ENCODE measurements around the gene ELAPOR2. TPM values are rescaled to one million over a fixed set of nuclear protein-coding genes. Genes with fewer than 3 reads are reported as not detected.
A peak's percentile ranks its signal among the peaks of the same experiment; 100 is the strongest.

ELAPOR2 gene, protein sequence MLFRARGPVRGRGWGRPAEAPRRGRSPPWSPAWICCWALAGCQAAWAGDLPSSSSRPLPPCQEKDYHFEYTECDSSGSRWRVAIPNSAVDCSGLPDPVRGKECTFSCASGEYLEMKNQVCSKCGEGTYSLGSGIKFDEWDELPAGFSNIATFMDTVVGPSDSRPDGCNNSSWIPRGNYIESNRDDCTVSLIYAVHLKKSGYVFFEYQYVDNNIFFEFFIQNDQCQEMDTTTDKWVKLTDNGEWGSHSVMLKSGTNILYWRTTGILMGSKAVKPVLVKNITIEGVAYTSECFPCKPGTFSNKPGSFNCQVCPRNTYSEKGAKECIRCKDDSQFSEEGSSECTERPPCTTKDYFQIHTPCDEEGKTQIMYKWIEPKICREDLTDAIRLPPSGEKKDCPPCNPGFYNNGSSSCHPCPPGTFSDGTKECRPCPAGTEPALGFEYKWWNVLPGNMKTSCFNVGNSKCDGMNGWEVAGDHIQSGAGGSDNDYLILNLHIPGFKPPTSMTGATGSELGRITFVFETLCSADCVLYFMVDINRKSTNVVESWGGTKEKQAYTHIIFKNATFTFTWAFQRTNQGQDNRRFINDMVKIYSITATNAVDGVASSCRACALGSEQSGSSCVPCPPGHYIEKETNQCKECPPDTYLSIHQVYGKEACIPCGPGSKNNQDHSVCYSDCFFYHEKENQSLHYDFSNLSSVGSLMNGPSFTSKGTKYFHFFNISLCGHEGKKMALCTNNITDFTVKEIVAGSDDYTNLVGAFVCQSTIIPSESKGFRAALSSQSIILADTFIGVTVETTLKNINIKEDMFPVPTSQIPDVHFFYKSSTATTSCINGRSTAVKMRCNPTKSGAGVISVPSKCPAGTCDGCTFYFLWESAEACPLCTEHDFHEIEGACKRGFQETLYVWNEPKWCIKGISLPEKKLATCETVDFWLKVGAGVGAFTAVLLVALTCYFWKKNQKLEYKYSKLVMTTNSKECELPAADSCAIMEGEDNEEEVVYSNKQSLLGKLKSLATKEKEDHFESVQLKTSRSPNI
- 3.9 and 13.3 TPM in 2 replicates for total RNA-seq

DNA sequence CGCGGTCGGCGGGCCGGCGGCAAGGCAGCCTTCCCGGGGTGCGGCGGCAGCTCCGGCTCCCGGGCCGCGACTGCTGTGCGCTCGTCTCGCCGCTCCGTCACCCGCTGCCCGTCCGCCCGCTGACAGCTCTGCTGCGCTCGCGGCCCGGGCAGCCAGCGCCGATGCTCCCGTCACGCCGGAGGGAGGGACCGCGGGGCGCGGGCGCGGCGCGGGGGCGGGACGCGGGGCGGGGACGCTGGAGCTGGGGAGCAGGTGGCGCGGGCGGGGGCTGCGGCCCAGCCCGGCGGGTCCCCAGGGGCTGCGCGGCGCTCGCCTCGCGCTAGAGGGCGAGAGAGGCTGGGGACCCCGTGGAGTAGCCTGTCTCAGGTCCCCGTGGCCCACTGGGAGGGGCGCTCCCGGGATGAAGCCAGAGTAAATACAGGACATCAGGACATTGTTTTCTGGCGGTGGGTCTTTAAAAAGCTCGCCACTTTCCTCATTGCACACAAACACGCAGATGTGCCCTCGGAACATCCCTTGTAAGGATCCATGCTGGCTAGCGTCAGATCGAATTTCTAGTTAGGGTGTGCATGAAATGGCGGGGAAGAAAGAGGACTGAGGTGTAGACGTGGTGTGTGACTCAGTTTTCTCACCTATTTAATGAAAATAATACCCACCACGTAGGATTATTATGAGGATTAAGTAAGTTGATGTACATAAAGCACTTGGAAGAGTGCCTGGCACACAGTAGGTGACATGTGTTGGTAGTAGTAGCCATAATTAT lies at the start of gene ELAPOR2:
Gene ELAPOR2 (minus strand): TSS at position 130 of the 763 bp plus-strand sequence. CDS start 141 bp downstream, outside the sequence.
- TF ChIP-seq CTCF (IDR thresholded peaks at IDR 0.05; ENCODE audit: insufficient read depth, low read length, severe bottlenecking): no peak
- Histone ChIP-seq H3K36me3 (ENCODE audit: control insufficient read depth, insufficient read depth, low read length) (no peaks in the 10 kb centered on the region), H3K27me3 (ENCODE audit: control insufficient read depth, insufficient read depth, low read length) (no peaks in the 10 kb centered on the region), H3K4me3 (ENCODE audit: low read depth, low read length) (peak within 1 kb of the TSS; percentile 24)
- FAIRE-seq (no peak), DNase-seq (ENCODE audit: low read depth) (peak; percentile 10)

- DNase-seq (ENCODE audit: low read depth): no peak
- TF ChIP-seq CTCF (IDR thresholded peaks at IDR 0.05; ENCODE audit: insufficient read depth, low read length, severe bottlenecking): no peak
- Histone ChIP-seq H3K27me3 (ENCODE audit: control insufficient read depth, insufficient read depth, low read length) (peaks cover 4% of the 10 kb centered on the region), H3K4me3 (ENCODE audit: low read depth, low read length) (no peak overlapping the region), H3K36me3 (ENCODE audit: control insufficient read depth, insufficient read depth, low read length) (no peaks in the 10 kb centered on the region)
- no peak for FAIRE-seq
Measured at GRCh38 chr7:87107949-87108776, 48.7 kb upstream of the ELAPOR2 start.

GRCh38 chr7:87106974-87107612 lies 47.6 kb upstream of the ELAPOR2 start:
- H3K36me3 ChIP-seq (ENCODE audit: control insufficient read depth, insufficient read depth, low read length): no peaks in the 10 kb centered on the region
- no peak for FAIRE-seq

GRCh38 chr7:87105401-87105800 lies 45.9 kb upstream of the ELAPOR2 start:
- Histone ChIP-seq H3K4me3 (ENCODE audit: low read depth, low read length) (no peak overlapping the region), H3K27me3 (ENCODE audit: control insufficient read depth, insufficient read depth, low read length) (peaks cover 4% of the 10 kb centered on the region), H3K36me3 (ENCODE audit: control insufficient read depth, insufficient read depth, low read length) (no peaks in the 10 kb centered on the region)
- FAIRE-seq (no peak), DNase-seq (ENCODE audit: low read depth) (no peak)
- TF ChIP-seq CTCF (IDR thresholded peaks at IDR 0.05; ENCODE audit: insufficient read depth, low read length, severe bottlenecking): no peak

More at GRCh38 chr7:87106974-87107612, 47.6 kb upstream of the ELAPOR2 start:
- no peak overlapping the region for H3K4me3 ChIP-seq (ENCODE audit: low read depth, low read length)
- no peak for DNase-seq (ENCODE audit: low read depth)
- TF ChIP-seq CTCF (IDR thresholded peaks at IDR 0.05; ENCODE audit: insufficient read depth, low read length, severe bottlenecking): no peak
- peaks cover 4% of the 10 kb centered on the region for H3K27me3 ChIP-seq (ENCODE audit: control insufficient read depth, insufficient read depth, low read length)

Measured in bronchial epithelial cell (primary cell).